GM04503 (cell line): ENCODE data around the gene PROB1.
"Not testable (repeated sequence)": the region's sequence is repeated elsewhere in the genome, so short reads cannot be mapped to it uniquely, and the experiment has no call there.

ENCODE experiments used
- DNase-seq: peaks from one replicate; pipeline ENCODE4 v3.0.0-alpha.2; 2012; ENCODE audit warnings: low read depth

The PROB1 gene

GRCh38 chr5:139413153-139413552 is 18.2 kb upstream of the PROB1 start:
- DNase-seq, result no peak

DNA sequence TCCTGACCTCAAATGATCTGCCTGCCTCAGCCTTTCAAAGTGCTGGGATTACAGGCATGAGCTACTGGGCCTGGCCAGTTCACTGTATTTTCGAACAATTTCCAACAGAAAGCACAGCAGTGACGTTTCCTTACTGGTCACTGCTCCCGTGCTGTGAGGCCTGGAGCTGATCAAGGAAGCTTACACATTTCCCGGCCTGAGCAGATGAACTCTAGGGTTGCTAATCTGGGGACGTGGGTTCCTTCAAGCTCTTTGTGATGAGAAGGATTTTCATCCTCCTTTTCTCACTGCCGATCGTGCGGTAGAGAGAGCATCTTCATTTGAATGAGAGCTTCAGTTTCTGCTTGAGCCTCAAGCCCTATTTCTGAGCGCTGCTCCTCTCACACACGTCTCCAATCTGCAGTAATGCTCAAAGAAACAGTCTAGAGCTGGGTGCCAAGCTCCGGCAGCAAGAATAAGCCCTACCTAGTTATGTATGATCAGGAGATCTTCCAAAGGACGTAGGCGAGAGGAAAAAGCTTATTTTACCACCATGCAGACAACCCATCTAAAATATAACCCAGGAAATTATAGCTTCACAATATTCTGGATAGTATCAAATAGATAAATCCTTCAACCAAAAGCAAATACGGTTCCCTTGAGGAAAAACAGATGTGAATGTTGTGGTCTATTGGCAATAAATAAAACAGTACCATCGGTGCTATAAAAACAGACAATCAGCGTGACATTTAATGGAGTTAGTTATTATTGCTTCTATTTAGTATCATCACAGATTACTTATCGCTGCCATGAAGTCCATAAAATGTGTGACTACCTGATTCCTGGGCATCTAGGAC is 16.3 kb upstream of the PROB1 start:
- DNase-seq, result peak; percentile 27

GRCh38 chr5:139410121-139410992 is 15.5 kb upstream of the PROB1 start:
- no peak for DNase-seq

DNA sequence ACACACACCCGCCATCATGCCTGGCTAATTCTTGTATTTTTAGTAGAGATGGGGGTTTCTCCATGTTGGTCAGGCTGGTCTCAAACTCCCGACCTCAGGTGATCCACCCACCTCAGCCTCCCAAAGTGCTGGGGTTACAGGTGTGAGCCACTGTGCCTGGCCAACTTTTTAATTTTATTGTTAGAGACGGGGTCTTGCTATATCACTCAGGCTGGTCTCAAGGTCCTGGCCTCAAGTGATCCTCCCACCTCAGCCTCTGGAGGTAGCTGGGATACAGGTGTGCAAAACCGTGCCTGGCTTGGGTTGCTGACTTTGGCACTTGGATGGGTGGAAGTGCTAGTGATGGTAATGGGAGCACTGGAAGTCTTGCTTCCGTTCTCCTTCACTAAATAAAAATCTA is 14.2 kb upstream of the PROB1 start:
- not testable (repeated sequence) for DNase-seq

DNA sequence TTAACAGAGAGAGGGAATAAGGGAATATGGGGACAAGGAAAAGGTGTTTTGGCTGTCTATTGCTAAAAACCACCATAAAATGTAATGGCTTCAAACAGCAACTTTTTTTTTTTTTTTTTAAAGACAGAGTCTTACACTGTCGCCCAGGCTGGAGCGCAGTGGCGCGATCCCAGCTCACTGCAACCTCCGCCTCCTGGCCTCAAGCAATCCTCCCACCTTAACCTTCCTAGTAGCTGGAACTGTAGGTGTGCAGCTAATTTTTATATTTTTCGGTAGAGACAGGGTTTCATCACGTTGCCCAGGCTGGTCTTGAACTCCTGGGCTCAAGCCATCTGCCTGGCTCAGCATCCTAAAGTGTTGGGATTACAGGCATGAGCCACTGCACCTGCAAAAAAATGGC is 13.3 kb upstream of the PROB1 start:
- DNase-seq, result no peak

DNA sequence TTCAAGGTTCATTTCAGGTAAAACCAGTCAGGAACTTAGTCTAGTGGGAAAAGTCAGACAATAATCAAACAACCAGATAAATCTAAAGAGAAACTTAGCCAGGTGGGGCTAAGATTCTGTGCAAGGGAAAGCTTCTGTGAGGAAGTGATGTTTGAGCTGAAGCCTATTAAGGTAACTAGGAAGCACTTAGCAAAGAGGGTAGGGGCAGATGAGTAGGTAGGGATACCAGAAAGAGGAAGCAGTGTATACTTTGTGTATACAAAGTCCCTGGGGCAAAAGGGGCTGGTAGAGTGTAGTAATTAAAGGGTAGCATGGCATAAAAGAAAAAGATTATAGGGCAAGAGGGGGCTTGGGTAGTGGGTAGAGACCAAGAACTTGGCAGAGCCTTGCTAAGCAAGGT is 12.6 kb upstream of the PROB1 start:
- no peak for DNase-seq

DNA sequence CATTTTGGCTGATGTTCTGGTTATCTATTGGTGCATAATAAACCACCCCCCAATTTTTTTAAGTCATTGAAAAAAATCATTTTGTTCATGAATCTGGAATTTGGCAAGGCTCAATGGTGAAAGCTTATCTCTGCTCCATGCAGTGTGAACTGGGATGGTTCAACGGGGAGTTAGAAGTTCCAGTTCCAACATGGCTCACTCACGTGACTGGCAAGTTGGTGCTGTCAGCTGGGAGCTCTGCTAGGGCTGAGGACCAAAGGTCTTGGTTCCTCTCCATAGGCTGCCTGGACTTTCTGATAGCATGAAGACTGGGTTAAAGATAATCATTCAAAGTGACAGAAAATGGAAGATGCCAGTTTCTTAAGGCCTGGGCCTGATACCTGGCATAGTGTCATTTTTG is 12.1 kb upstream of the PROB1 start:
- DNase-seq, result no peak

DNA sequence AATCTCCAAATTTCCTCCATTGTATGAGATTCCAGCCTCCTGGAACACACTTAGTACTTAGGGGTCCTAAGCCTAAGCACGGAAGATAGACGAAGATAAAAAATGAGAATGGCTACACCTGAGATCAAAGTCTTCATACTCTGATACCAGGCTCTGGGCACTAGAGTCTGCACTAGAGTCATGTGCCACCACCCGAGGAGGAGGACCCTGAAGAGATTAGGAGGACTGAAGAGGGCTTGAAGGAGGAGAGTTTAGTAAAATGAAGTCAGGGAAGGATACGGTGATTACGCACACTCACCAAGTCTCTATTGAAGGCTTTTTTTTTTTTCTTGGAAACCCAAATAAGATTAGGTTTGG is 9.6 kb upstream of the PROB1 start:
- DNase-seq, result no peak

GRCh38 chr5:139403787-139404483 is 9.0 kb upstream of the PROB1 start, which contains the start of gene SPATA24:
SPATA24 (minus strand) TSS chr5:139404089; CDS start chr5:139404060, 29 bp downstream.
- peak; percentile 85 for DNase-seq

DNA sequence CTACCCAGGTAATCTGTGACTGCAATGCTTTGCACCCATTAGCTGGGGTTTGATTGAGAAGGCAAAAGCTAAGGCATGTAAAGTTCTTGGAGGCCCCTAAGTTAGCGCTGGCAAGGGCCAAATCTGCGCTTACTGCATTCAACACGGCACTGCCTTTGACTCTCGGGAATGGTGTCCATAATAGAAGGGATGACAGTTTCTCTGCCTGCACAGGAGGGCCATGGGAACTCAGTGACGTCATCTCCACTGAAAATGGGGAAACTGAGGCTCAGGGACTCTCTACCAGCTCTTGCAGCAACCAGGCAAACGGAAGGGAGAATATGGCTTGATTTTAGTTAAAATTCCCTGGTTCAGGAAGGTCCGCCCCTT is 8.5 kb upstream of the PROB1 start:
- no peak for DNase-seq

GRCh38 chr5:139402561-139403158 is 7.8 kb upstream of the PROB1 start:
- no peak for DNase-seq

- no peak for DNase-seq
Observed at GRCh38 chr5:139401546-139401945, 6.6 kb upstream of the PROB1 start.

DNA sequence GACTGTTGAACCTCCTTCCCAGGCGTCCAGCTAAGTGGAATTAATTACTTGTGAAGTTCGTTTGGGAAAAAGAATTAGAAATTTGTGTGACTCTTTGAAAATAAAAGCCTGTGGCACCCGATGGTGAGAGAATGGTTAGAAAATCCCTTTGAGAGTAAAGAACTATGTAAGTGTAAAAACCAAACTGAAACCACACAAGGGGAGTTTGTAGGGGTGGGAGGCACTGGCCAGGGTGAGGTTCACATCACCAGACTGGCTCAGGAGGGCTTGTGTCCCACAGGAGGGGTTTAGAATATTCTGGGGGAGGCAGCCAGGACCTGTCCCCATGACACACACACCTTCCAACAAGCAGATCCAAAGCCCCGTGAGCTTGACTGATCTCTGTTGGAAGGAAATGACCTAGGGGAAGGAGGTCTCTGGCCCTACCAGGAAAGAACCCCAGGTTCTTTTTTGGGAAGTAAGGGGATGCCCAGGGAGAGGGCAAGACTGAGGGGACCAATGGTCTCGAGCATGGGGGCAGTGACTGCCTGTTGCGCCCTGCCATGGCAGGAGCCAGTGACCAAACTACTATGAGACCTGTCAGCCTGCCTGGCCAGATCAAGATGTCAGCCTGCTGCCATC is 4.7 kb upstream of the PROB1 start:
- DNase-seq, result no peak

DNA sequence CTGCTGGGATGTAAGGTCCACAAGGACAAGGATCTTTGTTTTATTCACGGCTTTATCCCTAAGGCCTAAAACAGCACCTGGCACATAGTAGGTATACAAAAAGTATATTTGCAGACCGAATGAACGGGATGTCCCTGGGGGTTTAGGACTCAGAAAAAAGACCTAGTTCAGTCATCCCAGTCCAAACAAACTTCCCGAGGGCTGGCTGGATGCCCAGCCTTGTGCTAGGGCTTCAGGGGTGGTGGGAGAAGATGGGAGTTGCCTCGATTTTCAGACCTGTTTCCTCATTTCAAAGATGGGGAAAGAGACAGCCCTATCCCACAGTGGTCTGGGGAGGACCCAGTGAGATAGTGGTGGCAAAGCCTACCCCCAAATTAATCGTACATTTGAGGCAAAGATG is 3.0 kb upstream of the PROB1 start:
- DNase-seq, result no peak

GRCh38 chr5:139396691-139397090 is 1.8 kb upstream of the PROB1 start:
- no peak for DNase-seq

DNA sequence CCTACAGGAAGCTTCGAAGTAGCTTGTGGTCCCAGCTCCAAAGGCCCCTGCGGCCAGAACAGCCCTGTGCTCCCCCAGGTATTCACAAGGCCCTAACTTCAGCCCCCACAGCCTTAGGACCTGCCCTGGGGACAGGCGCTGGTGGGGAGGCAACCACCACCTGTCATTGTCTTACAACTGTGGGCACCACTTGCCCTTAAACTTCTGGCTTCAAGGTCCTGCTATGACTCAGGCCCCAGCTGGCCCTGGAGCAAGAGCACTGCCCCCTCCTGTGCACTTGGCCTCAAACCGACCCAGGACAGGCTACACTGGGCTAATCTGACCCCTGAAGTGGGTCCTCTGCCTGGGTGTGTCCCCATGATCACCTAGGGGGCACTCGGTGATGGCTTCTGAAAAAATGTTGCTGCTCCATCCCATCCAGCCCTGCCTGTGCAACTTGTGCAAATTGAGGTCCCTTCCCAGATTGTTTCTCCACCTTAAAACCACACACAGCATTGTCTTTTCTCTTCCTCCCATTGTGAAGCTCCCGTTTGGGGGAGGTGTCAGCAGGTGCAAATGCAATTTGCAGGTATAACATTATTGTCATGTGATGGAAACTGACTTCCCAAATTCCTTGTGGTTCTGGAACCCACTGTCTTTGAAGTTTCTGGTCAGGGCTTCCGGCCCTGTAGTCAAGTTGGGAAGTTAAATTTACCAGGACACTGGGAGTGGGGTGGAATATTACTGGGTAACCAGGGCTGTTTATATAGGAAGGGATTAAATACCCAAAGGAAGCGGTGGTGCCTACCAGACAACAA is 1.1 kb upstream of the PROB1 start:
- no peak for DNase-seq

DNA sequence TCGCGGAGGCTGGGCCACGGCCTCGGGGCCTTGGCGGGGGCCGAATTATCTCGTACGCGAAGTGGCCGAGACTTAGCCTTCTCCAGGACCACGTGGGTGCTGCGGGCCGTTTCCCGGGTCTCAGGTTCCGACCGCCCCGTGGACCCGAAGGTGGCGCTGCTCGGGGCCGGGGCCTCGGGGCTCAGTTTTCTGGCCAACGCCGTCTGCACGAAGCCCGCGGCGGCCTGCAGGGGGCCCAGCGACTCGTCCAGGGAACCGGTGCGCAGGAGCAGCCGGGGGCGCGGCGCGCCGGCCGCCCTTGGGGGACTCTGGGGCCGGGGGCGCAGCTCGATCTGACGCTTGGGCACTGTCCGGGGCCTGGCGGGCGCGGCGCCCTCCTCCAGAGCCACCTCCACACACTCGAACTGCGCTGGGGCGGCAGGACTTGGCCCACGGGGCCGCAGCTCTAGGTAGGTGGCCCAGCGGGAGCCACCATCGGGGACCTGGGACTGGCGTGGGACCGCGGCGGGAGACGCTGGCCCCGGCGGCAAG is 716 bp downstream of the PROB1 start:
- no peak for DNase-seq

DNA sequence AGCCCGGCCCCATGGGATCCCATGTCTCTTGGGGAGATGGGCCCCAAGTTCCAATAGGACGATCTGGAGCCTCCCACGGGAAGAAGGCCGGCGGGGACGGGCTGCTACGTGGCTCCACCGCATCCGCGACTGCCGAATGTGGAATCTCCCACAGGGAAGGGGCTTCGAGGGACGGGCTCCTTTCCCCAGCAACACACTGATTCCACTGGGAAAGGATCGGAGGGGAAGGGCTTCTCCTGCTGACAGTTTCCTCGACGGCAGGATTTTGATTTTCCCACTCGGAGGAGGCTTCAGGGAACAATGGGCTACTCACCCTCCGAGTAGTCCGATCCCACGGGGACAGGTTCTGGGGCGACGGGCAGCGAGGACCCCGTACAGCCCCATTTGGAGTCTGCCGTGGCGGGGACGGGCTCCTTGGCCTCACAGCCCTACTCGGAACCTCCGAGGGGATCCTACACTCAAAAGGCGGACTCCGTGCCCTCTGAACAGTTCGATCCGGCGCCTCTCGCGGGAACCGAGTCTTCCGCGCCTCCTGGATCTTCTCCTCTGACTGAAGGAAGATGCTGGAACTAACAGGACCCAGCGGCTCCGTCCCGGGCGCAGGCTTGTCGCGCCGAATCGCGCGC is 1.3 kb downstream of the PROB1 start:
- no peak for DNase-seq

- no peak for DNase-seq
Observed at GRCh38 chr5:139392678-139393496, 2.0 kb downstream of the PROB1 start.
